ENCODE data around the gene TERT. TPM values are rescaled to one million over a fixed set of nuclear protein-coding genes. Genes with fewer than 3 reads are reported as not detected.

The TERT gene
- total and polyA plus RNA-seq, 10 of the 15 experiments (the other 5 are each of a cell fraction or from before 2014, with no cell fraction given), result 0.08 to 21.5 (median 5.0) TPM

- Histone ChIP-seq H4K20me1 (ENCODE audit: control insufficient read depth, insufficient read depth) (no peaks in the 10 kb centered on the region), H3K27ac (ENCODE audit: control insufficient read depth, insufficient read depth) (no peak overlapping the region), H3K4me3 (no peak overlapping the region), H3K4me2 (ENCODE audit: control insufficient read depth, insufficient read depth) (no peak overlapping the region), H2AFZ (ENCODE audit: control insufficient read depth, low read depth, low read length) (no peak overlapping the region), H3K9ac (ENCODE audit: control insufficient read depth, insufficient read depth, low read length) (no peak overlapping the region), H3K36me3 (ENCODE audit: control insufficient read depth in 2 of 2, insufficient read depth in 2 of 2, low read length in 1 of 2) (peaks cover 0 to 14% of the 10 kb centered on the region in 2 experiments; a peak in 2 of 4 replicates), H3K27me3 (replicated peaks in 1 of 2; ENCODE audit: control insufficient read depth in 2 of 2, insufficient read depth in 2 of 2, low read length in 1 of 2) (no peaks in the 10 kb centered on the region), H3K79me2 (ENCODE audit: control insufficient read depth, insufficient read depth, low read length) (no peaks in the 10 kb centered on the region), H3K9me3 (replicated peaks; ENCODE audit: control insufficient read depth, insufficient read depth, low read length) (no peaks in the 10 kb centered on the region; the same call in 2 of the 3 replicates), H3K4me1 (ENCODE audit: control insufficient read depth, insufficient read depth, low read length) (no peaks in the 10 kb centered on the region)
- no peak for DNase-seq (ENCODE audit: low read depth, low spot score)
- BruUV-seq (replicated peaks), result no TSS peak
- in situ Hi-C loops (cut with MboI) (no loop called here), intact Hi-C loops (cut with micrococcal nuclease; ENCODE audit: unreplicated experiment) (no loop called here)
- 70% methylated on average over 17 of the region's 21 CpGs for WGBS (ENCODE audit: insufficient coverage, insufficient replicate concordance, low lambda C conversion rate, missing lambda C conversion rate)
- POLR2A ChIA-PET, result no interaction called here
- no peak for TF ChIP-seq POLR2AphosphoS2 (IDR thresholded peaks at IDR 0.05; ENCODE audit: low read depth, low read length)
- TF ChIP-seq LARP7 (IDR thresholded peaks at IDR 0.05), result no peak
- no peak for TF ChIP-seq DPF2 (IDR thresholded peaks at IDR 0.05)
- TF ChIP-seq NRF1 (conservative IDR thresholded peaks at IDR 0.05; ENCODE audit: low read depth, low read length), result no peak
- TF ChIP-seq JUND (IDR thresholded peaks at IDR 0.05; ENCODE audit: low read depth, low read length), result no peak
- TF ChIP-seq CBFB (IDR thresholded peaks at IDR 0.05; ENCODE audit: low read depth), result no peak
- no peak for TF ChIP-seq HDGF (IDR thresholded peaks at IDR 0.05)
- no peak for TF ChIP-seq BCL11A (IDR thresholded peaks at IDR 0.05; ENCODE audit: low read depth, low read length)
- TF ChIP-seq E2F8 (IDR thresholded peaks at IDR 0.05; ENCODE audit: low read depth, partially characterized antibody), result no peak
- TF ChIP-seq SREBF2 (IDR thresholded peaks at IDR 0.05; ENCODE audit: low read length), result no peak
- FAIRE-seq, result no peak
- RAD21 ChIA-PET (ENCODE audit: unreplicated experiment), result no interaction called here
- ATAC-seq, result no peak
- SMC1A ChIA-PET (ENCODE audit: uncharacterized antibody, unreplicated experiment), result no interaction called here
- CTCF ChIA-PET, result no interaction called here
These were observed 17.5 kb downstream of the TERT start for GRCh38 chr5:1277331-1277730.
